Stimulated activated CD8-positive, alpha-beta memory T cell treated with anti-CD3 and anti-CD28 coated beads, Interleukin-4, amount 100 ng/mL, for 1 hour (primary cell): Measurements from ENCODE around the gene PDCD4.

Source experiments
- DNase-seq, 2 donors: peaks; one replicate each; pipeline ENCODE4 v3.0.0-alpha.2; 2020; ENCODE audit warnings: low read depth in 2 of 2, low spot score in 1 of 2

PDCD4 gene

DNA sequence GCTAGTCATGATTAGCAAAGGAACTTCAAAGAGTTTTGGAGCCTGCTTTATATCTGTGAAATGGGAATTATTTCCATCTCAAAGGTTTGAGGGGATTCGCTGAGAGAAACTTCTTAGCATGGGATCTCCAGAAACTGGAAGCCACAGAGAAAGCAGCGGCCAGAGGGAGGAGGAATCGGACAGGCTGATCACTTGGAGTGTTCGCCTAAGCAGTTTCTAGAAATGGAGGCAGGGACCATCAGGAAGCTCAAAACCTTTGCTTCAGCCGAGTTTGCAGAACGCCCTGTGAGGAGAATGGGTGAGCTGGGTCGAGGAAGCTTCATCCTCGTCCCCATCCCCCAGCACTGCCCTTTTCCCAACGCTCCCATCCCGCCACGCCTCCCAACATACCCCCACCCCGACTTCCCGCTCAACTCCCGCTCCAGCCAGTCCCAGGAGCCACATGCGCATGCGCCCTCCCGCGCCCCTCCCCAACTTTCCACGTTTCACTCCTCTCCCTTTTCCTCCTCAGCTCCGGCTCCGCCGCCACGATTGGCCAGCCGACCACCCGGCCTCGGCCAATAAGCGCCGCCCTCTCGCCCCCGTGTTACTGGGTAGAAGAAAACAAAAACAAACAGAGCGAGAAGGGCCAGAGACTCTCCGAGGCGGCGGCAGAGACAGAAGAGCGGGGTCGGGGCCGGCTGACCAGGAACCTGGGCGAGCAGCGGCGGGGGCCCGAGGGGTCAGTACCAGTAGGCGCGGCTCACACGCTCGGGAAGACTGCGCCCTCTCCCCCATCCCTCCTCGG lies at the start of gene PDCD4:
TSS of gene PDCD4 (plus strand) at position 631 of the 787 bp plus-strand sequence. CDS start 4,100 bp downstream, outside the sequence.
- peak; percentile 82 to 91 for DNase-seq

DNA sequence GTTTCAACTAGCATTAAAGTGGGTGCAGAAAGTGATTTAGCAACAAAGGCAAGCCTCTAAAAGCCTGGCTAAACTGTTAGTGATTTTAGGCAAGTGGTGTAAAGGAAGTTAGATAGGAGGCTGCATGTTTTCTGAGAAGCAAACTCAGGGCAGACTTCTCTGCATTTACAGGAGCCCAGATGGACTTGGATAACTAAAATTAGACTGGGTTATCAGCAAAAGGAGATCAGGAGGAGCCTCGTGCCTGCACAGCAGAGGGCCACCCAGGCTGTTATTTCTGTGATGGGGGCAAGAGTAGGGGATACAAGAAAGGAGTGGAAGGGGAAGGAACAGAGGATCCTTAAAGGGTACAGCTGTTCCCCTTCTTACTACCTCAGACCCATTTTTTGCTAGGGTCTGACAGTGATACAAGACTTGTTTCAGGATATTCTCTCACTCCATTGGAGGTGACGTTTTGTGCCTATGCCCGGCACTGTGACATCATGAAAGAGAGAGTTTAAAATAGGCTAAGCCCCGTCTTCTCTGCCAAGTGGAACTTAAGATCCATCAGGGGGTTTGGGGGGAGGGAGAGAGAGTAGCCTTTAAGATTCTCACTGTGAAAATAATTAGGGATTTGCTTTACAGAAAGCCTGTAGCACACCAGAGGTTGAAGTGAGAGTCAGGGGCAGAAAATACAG lies 49.6 kb upstream of the PDCD4 start:
- no peak for DNase-seq

DNA sequence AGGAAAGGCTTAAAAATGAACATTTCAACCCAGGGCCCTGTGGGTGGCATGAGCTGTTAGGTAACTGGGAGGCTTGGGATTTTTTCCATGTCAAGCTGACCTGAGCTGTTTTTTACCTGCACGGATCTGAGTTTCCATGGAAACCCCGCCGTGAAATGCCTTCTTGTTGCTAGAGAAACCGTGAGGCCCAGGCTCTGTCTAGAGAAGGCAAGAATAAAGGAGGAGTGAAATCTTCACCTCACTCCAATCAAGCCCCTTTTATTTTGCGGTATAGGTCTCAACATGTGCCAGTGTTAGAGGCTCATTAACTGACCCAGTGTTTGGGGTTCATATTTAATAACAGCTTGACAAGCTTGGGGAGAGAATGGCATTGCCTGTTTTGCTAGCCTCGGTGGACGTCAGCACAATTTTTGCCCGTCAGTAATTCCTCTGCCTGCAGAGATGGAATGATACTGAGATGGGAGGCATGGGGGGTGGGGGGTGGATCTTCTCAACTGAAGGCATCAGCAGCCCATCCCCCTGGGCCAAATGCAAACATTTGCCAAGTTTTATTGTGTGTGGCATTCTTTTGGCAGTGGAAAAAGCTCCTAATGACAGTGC lies 48.9 kb upstream of the PDCD4 start:
- no peak for DNase-seq

DNA sequence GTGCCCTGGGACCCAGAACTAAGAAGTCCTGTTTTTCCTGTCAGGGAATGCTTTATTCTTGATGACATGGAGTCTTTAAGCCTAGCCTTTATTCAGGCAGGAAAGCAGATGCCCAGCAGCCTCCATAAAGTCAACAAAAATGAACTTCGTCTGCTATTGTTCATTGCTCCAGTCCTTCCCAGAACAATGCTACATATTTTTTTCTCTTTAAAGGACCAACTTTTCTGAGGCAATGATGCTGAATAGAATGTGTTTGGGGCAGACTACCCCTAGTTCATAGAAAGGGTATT lies 47.6 kb upstream of the PDCD4 start:
- DNase-seq, result no peak

DNA sequence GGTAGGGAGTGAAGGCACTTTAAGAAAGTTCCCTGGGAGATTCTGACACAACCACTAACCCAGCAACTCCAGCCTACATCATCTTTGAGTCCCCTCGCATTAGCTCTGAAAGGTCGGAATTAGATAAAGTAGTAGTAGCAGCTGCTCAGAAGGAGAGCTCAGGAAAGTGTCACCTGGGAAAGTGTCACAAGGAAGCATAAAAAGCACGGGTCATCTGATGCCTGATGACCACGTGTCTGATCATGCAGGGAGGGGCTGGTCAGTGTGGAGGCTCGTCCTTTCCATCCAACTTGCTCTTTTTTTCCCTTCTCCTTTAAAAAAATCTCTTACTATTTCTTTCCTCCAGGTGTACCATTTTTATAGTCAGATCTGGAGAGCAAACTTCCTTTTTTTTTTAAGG lies 47.1 kb upstream of the PDCD4 start:
- no peak for DNase-seq

DNA sequence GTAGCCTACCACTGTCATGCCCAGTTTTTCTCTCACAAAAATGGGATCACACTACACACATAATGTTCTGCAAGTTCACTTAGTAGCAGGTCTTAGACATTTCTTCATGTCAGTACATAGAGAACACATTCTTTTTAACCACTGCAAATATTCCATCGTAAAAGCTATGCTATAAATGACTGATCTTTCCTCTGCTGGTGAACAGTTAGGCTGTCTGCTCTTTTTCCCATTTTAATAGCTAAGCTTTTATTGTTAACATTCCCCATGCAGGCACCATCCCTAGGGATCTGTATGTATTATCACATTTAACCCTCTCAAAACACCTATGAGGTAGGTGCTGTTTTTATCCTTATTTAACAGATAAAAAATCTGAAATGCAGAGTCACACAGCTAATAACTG lies 46.2 kb upstream of the PDCD4 start:
- no peak for DNase-seq

DNA sequence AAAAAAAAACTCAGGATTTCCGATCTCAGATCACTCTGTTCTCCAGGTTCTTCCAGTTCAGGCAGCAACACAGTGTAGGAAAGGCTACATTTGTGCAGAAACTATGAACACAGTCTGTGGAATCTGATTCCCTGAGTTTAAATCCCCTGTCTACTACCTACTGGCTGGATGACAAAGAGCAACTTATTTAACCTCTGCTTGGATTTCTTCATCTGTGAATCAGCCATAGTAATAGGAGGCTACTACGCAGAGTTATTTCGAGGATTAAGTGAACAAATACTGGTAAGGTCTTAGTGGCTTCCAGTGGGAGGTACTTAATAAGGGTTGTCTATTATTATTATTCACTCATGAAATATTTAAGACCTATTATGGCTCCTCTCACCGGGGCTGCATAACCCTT lies 44.3 kb upstream of the PDCD4 start:
- no peak for DNase-seq

DNA sequence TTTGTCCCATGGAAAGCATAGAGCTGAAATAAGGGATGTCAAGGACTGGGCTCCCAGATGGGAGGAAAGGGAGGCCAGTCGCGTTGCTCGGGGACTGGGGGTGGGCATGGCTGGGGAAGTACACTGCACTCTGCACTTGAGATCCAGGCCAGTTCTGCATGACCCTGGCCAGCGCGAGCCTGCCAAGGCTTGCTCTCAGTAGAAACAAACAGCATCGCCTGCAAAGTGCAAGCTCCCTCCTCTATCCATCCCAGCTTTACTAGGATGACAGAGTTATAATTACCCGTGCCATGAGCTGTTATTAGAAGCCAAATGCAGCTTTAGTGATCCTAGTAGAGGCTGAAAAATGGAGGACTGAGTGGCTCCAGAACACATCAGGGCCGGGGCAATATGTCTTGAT lies 43.9 kb upstream of the PDCD4 start:
- no peak for DNase-seq

DNA sequence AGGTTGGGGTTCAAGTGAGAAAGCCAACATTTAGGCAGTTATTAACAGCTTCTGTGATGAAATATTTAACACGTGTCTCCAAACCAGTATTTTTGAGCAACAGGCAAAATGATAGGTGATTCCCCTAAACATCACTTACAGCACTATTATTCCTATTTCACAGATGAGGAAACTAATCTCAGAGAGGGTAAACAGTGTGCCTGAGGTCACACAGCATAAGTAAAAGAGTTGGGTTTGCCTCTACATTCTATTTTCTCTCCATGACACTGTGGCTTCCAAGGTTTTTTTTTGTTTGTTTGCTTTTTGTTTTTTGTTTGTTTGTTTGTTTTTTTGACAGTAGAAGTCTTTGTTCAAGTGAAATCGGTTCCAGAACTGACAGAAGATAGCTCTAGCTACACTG lies 43.2 kb upstream of the PDCD4 start:
- DNase-seq, result no peak

DNA sequence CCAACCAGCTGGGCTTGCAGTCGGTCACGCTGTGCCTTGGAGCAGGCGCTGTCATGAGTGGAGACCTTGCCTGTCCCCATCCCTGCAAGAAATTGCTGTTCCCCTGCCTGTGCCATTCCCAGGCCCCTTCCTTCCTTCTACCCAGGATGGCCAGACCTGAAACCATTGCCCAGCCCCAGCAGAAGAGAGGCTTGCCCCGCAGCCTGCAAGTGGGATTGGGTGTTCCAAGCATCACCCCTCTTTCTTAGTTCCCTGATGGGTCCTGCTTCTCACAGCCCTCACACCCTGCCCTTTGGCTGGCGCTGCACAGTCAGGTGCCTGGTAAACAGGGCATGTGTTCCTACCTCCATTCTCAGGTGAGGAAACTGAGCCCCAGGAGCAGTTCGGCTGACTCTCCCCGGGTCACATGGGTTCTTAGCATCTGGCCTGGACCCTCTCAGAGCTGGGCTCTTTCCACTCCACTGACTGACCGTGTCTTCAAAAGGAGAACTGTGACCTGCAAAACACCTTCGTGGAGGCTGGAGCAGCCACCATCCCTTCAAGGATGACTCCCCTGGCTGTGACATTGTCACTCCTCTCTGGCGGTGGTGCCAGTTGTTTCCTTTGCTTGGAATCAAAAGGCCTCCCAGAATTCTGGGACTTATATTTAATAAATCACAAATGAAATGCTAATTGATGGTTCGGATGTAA lies 41.9 kb upstream of the PDCD4 start:
- no peak for DNase-seq

DNA sequence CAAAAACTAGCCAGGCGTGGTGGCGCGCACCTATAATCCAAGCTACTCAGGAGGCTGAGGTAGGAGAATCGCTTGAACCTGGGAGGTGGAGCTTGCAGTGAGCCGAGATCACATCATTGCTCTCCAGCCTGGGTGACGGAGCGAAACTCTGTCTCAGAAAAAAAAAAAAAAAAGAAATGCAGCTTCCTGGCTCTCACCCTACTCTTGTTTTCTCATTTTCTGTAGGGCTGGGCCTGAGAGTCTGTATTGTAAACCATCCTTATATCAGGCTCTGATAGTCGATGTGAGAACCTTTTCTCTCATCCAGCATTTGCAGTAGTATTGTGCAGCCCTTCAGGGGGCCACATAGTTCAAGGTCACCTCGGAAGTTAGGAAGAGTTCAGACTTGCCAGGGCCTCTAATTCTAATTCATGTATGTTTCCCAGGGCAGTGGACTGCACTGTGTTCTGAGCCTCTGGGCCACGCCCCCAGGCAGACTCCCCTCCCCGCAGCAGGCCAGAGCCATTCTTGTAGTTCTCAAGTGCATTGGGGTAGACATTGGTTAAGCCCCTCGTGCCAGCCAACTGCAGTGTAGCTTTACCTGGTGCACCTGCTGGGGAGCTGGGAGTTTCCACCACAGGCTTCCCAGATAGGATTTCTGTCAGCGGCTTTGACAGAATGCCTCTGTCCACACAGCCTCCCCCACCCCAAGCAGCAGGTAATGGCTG lies 38.3 kb upstream of the PDCD4 start:
- DNase-seq, result no peak

DNA sequence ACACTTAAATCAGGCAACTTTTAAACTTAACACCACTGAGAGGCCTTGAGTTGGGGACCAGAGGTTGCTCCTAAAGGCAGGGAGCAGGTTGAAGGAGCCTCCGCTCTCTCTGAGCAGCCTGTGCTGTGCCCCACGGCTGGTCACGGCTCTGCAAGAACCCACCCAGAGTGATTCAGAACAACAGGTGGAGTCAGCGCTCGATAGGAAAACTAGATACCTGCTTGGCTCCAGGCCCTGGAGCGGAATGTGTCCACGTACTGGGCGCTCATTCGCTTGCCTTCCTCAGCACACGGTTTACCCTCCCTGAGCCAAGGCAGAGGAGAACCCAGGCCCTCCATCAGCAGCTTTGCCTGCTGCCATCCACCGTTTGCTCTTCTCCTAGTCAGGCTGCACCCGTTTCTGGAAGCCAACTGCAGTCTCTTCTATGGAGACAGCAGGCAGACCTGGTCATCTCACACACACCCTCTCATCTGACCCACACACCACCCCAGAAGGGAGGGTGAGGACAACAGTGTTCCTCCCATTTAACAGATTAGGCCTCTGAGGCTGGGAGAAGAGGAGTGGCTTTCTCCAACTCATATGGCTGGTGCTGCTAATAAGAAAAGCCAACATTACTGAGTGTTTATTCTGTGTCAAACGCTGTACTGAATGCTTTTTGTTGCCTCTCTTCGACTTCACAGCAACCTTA lies 37.6 kb upstream of the PDCD4 start:
- no peak for DNase-seq

DNA sequence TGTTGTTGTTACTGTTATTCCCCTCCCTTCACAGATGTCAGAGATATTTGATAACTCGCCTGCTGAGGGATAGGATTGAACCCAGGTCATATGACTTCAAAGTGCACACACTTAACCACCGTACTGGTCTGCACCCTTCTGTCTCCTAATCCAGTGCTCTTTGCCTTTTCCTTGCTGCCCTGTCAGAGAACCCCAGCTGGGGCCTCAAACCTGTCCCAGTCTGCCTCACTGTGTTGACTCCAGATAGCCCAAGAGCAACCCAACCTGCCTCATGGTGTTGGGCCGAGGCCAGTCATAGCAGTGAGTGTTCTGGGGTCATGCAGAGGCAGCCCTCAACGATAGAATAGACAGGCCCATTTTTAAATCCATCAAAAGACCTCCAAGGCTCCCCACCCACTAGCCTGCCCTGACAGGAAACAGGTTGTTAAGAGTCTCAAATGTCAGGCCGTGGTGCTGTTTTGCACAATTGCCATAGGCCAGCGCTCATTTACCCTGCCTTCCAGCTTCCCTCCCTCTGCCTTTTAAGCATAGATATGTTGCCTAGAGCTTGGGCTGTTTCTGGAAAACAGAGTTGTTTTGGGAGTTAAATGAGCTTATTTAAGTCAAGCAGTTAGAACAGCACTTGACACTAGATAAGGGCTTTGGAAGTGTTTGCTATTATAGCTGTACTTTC lies 37.0 kb upstream of the PDCD4 start:
- DNase-seq, result no peak

DNA sequence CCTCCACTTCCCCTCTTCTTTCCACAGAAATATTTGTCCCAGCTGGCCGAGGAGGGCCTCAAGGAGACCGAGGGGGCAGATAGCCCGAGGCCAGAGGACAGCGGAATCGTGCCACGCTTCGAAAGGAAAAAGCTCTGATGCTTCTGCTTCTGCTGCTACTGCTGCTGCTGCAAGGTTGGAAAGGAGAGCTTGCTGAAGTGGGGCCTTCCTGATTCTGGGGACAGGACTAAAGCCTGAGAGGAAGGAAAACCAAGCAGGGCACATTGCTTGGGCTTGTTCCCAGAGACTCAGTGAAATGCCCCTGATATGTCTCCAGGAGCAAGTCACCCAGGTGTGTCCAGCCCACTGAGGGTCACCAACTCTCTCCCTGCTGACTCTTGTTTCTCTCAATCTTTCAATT lies 35.9 kb upstream of the PDCD4 start:
- DNase-seq, result no peak

DNA sequence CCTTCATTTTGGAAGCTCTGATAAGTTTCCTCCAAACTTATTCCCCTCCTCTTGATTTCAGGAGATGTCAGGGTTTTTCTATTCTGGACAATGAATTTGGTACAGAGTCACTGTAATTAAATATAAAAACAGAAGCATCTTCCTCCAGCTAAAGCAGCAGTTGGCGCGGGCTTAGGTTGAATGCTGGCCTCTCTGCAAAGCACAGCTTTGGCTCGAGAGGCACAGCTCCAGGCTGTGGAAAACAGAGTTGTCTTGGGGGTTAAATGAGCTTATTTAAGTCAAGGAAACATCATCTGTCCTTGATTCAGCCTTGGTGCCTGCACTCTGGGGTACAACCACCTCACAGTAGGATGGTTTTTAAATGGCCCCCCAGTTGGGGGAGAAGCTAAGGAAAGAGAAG lies 35.0 kb upstream of the PDCD4 start:
- no peak for DNase-seq

DNA sequence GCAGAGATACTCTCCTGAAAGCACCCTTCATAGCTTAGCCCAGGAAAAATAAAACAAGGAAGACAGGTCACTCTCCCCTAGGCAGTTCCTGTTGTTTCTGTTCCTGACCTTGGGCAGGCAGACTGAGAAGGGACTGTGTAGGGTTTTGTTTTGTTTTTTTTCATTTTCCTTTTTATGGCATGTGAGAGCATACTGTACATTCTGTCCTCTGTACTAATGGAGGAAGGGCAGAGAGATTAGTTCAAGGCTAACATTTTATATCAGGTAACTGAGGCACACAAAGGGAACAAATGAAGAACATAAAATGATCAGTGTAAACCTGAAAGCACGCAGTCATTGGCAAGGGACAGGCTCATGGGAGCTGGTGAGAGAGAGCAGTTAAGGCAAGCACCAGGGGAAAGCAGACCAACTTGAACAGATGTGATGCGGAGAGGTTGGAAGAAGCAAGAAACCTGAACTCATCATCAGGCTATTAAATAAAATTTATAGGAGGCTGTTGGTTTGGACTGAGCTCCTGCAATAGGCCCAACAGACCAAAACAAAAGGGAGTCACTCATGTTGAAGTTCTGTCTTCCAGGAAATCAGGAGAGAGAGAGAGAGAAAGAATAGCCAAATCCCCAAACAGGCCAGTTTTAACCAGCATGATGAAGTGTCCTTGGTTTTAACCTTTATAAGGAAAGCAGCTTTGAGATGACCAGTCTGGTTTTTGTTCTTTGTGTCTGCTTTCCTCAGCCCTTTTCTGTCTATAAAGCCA lies 34.1 kb upstream of the PDCD4 start:
- DNase-seq, result no peak

DNA sequence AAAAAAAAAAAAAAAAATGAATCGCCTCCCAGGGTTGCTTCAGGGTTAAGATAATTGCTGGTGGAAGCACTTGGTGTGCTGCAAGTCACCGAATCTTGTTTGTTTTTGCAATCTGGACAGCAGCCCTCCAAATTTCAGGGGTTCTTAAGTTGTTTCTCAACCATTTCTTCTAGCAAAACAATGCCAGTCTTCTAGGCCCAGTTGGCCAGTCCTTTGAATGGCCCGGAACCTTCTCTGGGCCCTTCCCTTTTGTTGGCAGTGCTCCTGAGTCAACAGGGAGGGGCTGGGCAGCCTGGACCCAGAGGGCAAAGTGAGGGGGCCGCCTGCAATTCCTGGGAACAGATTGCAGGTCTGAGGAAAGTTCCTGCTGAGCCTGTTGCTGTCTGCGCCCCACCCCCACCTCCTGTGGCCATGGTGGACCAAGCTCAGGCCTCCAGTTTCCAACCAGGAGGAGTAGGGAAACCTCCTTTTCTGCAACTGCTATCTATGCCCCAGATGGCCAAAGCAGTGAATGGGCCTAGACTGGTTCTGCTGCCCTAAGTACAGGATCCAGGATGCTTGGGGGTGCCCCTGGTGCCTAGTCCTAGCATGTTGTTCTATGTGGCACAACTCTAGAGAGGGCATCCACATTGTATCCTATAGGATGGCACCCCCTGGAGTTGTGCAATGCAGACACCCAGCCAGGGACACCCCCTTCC lies 31.4 kb upstream of the PDCD4 start:
- no peak for DNase-seq

DNA sequence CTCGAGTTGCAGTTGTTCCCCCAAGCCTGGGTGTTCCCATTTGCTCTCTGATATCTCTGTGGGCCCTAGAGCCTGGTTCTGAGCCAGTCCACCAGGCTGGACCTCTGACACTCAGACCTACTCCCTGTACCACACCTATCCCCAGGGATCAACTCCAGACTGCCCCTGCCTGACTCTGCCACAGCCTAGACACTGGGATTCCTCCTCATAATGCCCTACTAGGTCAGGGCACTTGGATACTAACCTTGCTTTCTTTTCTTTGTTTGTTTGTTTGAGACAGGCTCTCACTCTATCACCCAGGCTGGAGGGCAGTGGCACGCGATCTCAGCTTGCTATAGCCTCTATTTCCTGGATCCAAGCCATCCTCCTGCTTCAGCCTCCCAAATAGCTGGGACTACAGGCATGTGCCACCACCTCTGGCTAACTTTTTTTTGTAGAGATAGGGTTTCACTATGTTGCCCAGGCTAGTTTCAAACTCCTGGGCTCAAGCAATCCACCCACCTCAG lies 30.8 kb upstream of the PDCD4 start:
- DNase-seq, result no peak

DNA sequence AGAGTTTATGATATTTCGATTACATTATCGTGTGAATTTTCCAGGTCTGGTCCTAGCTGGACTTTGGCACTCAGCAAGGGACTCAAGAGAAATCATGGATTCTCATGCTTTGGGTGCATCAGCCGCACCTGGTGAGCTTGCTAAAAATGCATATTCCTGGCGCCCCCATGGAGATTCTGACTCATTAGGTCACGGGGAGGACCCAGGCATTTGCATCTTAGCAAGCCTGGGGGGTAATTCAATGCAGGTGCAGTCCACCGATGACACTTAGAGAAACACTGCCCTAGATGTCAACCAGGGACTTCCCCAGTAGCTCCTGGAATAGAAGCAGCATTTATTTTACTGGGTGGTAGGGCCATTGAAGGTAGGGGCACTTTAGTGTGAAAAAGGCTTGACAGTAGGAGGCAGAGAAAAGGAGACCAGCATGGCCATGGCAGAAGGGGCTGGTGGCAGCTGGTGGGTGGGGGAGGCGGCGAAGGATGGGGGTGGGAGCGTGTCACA lies 29.9 kb upstream of the PDCD4 start:
- DNase-seq, result no peak
